GM23248 (cell line): Measurements from ENCODE around the gene CBX8.

ENCODE experiments used
- EZH2 ChIP-seq: fragments of 200-600 bp; sonication (generic); IDR thresholded peaks from 2 replicates; pipeline ENCODE4 v1.6.1; 2018; ENCODE audit warnings: antibody characterized with exemption, mild to moderate bottlenecking; ENCODE audit not compliant: insufficient read depth, poor library complexity, severe bottlenecking
- EZH2phosphoT487 ChIP-seq: fragments of 200-600 bp; sonication (generic); IDR thresholded peaks from 2 replicates; pipeline ENCODE4 v1.6.1; 2018; ENCODE audit warnings: antibody characterized with exemption, moderate library complexity, mild to moderate bottlenecking, low read depth; ENCODE audit not compliant: insufficient read depth

GRCh38 chr17:79832218-79833109 is 35.6 kb upstream of the CBX8 start:
- no peak for TF ChIP-seq EZH2
- no peak for TF ChIP-seq EZH2phosphoT487
